GM23338 (cell line): ENCODE measurements around the gene REEP5.

Source experiments
- ZNF331 ChIP-seq: fragments of 250-450 bp; sonication (Bioruptor Pico); IDR thresholded peaks from 2 replicates; pipeline ENCODE4 v1.5.0; 2020; ENCODE audit warnings: low read depth, mild to moderate bottlenecking, moderate library complexity
- TF ChIP-seq, protein P1 (sequence below), 2 experiments: fragments of 200-600 bp in 1 of 2; sonication (generic) in 1 of 2; conservative IDR thresholded peaks; 2 replicates each; pipeline versions ENCODE4 v1.5.1 to v1.6.1; 2016 to 2017; ENCODE audit warnings: antibody characterized with exemption in 2 of 2, low read depth in 2 of 2, mild to moderate bottlenecking in 2 of 2, moderate library complexity in 1 of 2
- TF ChIP-seq, protein P2 (sequence below): IDR thresholded peaks from one replicate; pipeline ENCODE4 v1.6.1; 2018; ENCODE audit warnings: antibody characterized with exemption; ENCODE audit not compliant: unreplicated experiment

DNA sequence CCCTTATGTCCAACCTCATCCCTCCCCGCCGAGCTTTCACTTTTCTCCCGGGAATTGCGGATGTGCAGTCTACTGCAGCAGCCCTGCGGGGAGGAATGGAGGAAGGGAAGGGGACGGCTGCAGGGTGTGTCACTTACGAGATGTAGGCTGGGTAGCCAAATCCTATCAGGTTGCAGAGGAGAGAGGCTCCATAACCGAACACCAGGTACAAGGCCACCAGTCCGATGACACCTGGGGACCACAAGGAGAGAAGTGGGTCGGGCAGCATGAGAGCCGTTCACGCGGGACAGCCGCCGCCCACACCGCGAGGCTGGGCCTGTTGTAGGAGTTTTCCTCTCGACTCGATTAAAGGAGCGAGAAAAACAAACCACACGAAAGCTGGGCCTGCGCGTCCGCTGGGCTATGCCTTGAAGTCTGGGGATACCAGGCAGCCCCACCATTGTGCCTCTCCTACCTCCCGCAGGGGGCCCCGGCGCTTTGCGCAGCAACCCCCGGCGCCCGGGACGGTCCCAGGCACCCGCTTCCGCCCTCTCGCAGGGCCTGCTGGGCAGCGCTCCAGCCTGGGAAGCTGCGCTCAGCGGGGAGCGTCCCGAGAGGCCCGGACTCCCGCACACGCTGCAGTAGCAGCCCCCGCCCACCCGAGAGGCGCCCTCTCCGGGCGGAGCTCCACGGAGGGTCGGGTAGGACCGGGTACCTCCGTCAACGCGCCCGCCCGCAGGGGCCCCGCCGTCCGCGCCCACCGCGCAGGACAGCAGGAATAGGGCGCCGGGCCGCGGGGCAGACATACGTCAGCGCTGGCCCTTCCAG is 798 bp downstream of the REEP5 start:
- TF ChIP-seq, protein P1, sequence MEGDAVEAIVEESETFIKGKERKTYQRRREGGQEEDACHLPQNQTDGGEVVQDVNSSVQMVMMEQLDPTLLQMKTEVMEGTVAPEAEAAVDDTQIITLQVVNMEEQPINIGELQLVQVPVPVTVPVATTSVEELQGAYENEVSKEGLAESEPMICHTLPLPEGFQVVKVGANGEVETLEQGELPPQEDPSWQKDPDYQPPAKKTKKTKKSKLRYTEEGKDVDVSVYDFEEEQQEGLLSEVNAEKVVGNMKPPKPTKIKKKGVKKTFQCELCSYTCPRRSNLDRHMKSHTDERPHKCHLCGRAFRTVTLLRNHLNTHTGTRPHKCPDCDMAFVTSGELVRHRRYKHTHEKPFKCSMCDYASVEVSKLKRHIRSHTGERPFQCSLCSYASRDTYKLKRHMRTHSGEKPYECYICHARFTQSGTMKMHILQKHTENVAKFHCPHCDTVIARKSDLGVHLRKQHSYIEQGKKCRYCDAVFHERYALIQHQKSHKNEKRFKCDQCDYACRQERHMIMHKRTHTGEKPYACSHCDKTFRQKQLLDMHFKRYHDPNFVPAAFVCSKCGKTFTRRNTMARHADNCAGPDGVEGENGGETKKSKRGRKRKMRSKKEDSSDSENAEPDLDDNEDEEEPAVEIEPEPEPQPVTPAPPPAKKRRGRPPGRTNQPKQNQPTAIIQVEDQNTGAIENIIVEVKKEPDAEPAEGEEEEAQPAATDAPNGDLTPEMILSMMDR (conservative IDR thresholded peaks at IDR 0.05; ENCODE audit: low read depth in 2 of 2): 0 out of 4 replicates have a peak, but pooled peaks of 1 of the 2 experiments have one; percentile 0
- TF ChIP-seq, protein P2, sequence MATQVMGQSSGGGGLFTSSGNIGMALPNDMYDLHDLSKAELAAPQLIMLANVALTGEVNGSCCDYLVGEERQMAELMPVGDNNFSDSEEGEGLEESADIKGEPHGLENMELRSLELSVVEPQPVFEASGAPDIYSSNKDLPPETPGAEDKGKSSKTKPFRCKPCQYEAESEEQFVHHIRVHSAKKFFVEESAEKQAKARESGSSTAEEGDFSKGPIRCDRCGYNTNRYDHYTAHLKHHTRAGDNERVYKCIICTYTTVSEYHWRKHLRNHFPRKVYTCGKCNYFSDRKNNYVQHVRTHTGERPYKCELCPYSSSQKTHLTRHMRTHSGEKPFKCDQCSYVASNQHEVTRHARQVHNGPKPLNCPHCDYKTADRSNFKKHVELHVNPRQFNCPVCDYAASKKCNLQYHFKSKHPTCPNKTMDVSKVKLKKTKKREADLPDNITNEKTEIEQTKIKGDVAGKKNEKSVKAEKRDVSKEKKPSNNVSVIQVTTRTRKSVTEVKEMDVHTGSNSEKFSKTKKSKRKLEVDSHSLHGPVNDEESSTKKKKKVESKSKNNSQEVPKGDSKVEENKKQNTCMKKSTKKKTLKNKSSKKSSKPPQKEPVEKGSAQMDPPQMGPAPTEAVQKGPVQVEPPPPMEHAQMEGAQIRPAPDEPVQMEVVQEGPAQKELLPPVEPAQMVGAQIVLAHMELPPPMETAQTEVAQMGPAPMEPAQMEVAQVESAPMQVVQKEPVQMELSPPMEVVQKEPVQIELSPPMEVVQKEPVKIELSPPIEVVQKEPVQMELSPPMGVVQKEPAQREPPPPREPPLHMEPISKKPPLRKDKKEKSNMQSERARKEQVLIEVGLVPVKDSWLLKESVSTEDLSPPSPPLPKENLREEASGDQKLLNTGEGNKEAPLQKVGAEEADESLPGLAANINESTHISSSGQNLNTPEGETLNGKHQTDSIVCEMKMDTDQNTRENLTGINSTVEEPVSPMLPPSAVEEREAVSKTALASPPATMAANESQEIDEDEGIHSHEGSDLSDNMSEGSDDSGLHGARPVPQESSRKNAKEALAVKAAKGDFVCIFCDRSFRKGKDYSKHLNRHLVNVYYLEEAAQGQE: no peak
- no peak for TF ChIP-seq ZNF331 (CRISPR knock-in tag)
